NCI-H2171 treated with DMSO at 0.1 percent for 48 hours (cell line): ENCODE measurements around the gene GRM6.
A peak's percentile ranks its signal among the peaks of the same experiment; 100 is the strongest.

Source experiments
- DNase-seq: peaks from one replicate; lab custom pipeline; 2025; lab: John Stamatoyannopoulos, UW

Gene GRM6

DNA sequence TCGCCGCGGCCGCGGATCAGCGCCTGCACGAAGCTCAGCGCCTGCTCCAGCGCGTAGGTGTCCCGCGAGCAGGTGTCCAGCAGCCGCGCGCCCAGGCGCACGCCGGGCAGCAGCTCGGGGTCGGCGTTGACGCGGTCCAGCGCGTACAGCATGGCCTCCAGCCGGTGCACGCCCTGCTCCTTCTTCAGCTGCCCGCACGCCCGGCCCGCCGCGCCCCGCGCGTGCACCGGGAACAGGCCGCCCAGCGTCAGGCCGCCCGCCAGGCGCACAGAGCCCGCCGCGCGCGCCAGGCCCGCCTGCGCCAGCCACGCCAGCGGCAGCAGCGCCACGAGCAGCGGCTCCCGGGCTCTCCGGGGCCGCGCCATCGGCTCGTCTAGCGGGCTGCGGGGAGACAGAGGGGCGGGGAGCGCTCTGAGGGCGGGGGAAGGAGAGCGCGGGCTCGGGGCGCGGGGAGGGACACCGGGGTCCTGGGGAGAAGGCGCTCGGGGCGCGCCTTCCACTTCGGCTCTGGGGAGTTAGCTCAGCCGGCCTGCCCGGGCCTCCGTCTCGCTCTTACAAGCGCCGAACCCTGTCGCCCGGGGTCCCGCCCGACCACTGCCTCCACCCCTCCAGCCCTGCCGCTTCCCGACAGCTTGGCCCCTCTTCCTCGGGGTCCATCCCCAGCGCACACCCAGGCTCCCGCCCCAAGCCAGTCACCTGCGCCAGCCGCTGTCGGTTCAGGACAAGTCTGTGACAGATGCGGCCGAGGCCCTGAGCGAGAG is at the start of gene GRM6:
GRM6 (minus strand) TSS at position 741 of the 761 bp plus-strand sequence; CDS start at position 365, 376 bp downstream.
- no peak for DNase-seq

DNA sequence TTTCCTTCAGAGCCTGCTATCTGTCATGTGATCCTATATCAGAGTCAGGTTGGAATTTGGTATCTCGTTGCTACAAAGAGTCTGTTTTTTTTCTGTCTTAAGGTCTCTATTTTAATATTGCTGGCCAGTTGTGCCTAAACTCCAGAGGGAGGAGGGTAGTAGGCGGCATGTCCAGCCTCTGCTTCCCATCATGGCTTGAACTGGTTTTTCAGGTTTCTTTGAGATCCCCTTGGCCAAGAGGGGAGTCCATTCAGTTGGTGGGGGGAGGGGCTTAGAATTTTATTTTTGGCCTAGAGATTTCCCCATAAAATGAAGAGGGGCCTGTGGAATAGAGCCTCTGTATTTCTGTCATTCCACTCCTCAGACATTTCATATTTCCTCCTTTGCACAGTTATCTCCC is 49.6 kb upstream of the GRM6 start:
- no peak for DNase-seq

DNA sequence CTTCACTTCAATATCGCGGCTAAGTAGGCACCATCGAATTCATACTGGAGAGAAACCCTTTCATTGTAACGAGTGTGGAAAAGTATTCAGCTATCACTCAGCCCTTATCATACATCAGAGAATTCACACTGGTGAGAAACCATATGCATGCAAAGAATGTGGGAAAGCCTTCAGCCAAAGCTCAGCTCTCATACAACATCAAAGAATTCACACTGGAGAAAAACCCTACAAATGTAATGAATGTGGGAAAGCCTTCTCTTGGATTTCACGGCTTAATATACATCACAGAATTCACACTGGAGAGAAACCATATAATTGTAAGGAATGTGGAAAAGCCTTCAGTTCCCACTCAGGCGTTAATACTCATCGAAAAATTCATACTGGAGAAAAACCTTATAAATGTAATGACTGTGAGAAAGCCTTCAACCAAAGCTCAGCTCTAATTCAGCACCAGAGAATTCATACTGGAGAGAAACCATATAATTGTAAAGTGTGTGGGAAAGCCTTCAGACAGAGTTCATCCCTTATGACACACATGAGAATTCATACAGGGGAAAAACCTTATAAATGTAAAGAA is 38.0 kb upstream of the GRM6 start:
- DNase-seq: no peak

DNA sequence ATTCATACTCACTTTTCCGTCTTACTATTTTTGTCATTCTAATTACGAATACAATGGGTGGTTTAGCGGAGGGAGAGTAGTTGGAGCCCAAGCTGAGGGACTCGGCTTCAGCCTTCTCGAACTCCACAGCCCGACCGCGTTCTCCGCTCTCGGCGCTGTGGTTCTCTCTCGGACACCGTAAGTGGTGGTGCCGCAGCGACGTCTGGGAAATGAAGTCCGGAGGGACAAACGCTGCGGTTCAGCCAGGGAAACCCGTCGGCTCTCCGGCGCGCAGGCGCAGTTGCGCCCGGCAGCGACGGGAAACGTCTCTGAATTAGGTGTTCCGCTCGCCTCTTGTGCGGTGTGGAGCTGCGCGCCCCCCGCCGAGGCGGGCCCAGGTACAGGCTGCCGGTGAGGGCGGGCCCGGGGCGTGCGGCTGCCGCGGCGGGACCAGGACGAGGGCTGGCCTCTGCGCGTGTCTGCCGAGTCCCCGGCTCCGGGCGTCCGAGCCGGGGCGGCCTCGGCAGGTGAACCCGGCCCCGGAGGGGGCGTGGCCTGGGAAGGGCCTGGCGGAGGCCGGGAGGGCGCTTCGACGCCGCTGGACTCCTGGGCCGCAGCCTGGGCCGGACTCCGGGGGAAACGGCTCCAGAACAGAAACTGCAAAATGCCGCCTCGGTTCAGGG is 28.5 kb upstream of the GRM6 start, which contains the start of gene ZNF879:
ZNF879 (plus strand) TSS at position 277 of the 662 bp plus-strand sequence. CDS start 1,201 bp downstream, outside the sequence.
- DNase-seq: peak; percentile 77

DNA sequence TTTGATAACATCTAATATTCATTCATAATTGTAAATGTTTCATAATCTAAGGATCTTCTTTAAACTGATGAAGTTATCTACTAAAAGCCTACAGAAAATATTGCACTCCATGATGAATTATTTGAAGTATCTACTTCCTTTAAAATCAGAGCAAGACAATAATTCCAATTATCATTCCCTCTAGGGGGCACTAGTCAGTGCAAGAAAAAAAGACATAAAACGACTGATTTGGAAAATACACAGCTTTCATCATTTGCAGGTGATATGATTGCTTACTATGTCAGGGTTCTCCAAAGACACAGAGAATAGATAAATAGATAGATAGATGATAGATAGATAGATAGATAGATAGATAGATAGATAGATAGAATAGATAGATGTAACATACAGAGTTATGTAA is 13.5 kb upstream of the GRM6 start:
- DNase-seq: no peak

DNA sequence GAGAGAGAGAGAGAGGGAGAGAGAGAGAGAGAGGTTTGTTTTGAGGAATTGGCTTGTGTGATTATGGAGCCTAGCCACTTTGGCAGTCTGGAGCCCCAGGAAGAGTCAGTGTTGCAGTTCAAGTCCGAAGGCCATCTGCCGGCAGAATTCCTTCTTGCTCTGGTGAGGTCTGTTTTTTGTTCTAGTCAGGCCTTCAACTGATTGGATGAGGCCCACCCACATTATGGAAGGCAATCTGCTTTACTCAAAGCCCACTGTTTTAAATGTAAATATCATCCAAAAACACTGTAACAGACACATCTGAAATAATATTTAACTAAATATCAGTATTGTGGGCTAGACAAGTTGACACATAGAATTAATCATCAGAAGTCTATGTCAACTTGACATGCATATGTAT is 11.4 kb upstream of the GRM6 start:
- no peak for DNase-seq

DNA sequence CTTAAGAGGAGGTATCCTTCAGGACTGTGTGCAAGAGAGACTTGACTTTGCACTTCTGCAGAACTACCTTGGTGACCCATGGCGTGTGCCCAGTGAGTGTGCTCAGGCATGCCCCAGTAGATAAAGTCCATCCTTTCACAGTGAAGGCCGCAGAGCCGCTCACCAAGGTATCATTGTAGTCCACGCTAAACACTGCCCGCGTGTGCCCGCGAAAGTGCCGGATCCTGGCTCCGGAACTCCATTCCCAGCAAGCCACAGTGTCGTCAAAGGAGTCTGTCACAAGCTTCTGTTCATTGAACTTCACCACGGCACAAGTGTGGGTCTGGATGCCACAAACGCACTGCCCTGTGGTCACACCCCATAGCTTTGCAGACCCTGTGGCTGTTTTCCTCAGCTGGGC is 3.3 kb upstream of the GRM6 start:
- no peak for DNase-seq

DNA sequence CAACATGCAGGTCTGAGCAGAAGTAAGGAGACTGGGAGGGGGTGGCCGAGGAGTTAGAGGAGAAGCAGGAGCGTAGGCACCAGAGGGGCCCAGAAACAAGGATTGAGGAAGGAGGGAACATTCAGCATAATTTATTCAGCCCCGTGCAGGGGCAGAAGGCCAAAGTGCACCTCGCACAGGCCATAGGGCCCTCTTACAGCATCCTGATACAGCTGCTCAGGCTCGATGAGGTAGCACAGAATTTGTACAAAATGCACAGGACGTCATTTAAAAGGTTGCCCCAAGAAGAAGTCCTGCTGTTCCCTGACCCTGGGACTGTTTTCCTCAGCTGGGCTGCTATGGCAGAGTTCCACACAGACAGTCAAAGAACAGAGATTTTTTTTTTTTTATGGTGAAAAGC is 2.1 kb upstream of the GRM6 start:
- no peak for DNase-seq

DNA sequence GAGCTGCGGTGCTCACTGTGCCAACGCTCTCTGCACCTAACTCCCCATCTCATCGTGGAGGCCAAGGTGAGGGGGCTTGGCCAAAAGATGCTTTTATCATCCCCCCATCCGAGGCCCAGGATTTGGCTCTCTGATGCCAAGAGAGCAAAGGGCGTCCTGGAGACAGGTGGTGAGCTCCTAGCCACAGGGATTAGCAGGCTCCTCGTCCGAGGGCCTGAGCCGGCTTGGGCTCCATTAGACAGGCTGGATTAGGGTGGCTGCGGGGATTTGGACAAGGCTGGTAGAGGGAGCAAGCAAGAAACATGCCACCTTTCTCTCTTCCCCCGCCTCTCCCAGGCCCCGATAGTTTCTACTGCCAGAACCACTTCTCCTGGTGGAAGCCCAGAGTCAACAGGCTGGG is 1.0 kb upstream of the GRM6 start:
- DNase-seq: no peak

DNA sequence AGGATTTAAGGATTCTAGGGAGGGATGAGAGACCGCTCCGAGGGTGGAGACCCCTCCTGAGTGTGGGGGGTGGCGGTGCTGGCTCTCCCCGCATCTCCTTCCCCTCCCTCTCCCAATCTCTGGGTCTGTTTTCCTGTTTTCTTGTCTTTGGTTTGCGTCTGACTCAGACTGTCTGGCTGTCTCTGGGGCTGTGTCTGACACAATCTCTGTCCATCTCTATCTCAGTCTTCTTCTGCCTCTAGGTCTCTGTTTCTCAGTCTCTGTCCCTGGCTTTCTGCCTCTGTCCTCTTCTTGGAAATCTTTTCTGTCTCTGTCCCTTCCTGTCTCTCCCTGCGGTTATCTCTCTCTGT is 196 bp upstream of the GRM6 start:
- DNase-seq: no peak

DNA sequence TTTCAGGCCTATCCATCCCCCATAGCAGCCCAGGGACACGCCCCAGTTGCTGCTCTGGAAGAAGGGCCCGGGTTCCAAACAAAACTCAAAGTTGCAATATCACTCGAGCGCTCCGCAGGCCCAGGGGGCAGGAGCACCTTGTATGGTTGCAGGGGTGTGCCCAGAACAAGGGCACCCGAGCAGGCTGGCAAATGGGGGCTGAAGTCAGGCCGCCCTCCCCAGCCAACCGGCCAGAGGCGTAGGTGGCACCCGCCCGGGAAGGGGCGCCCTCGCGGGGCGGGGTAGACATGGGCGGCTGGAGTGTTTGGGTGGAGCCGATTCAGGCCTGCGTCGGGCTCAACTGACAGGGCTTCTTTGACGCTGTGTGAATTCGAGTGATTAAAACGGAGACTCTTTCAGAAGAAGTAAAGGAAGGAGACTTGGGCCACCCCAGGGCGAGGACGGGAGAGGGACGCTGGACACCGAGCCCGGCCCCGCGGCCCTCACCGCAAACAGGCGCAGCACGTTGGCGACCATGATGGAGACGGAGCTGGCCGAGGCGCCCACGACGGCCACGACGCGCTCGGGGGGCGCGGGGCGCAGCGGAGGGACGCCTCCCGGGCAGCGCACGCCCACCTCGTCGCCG is 1.1 kb downstream of the GRM6 start:
- no peak for DNase-seq

DNA sequence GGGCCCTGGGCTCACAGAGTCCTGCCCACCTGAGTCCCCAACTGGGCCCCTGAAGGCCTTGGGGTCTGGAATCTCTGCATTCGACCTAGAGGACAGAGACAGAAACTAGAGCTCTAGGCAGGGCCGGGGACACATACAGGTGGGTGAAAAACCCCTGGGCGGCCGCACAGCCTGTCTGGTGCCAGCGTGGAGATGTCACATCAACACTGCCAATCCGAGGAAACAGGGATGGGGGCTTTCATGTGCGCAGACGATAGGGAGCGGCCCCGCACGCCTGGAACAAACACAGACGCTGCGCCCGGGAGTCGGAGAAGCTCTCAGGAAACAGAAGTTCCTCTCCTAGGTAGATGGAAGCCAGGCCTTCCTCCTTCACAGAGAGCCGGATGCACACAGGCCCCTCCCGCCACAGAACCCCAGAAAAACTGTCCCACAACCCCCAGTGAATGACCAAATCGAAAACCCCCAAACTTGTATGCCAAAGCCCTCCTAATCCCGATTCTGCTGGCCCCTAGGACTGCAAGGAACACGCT is 1.8 kb downstream of the GRM6 start:
- DNase-seq: no peak

DNA sequence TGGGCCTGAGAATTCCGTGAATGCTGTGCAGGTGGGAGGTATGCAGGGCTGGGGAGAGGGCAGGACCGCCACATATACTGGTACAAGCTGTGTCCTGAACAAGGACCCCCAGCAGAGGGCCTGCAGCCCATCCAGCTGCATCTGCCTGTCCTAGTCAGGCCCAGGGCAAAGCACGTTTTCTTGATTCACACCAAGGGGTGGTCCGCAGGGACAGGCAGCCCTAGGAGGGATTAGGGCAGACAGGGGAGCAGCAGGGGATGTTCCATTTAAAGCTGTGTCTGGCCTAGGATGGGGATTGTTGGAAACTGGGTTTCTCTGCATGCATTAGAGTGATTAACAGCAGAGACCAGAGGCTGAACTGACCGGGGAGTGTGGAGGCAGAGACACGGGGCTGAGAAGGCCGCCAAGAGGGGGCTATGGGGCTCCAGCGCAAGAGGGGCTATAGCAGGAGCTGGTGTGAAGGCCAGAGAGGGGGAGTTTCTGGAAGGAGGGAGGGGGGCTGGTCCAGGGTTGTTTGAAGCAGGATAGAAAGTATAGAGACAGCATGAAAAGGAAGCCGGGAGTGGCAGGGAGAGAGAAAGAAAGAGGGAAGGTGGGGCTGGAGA is 2.7 kb downstream of the GRM6 start:
- no peak for DNase-seq

DNA sequence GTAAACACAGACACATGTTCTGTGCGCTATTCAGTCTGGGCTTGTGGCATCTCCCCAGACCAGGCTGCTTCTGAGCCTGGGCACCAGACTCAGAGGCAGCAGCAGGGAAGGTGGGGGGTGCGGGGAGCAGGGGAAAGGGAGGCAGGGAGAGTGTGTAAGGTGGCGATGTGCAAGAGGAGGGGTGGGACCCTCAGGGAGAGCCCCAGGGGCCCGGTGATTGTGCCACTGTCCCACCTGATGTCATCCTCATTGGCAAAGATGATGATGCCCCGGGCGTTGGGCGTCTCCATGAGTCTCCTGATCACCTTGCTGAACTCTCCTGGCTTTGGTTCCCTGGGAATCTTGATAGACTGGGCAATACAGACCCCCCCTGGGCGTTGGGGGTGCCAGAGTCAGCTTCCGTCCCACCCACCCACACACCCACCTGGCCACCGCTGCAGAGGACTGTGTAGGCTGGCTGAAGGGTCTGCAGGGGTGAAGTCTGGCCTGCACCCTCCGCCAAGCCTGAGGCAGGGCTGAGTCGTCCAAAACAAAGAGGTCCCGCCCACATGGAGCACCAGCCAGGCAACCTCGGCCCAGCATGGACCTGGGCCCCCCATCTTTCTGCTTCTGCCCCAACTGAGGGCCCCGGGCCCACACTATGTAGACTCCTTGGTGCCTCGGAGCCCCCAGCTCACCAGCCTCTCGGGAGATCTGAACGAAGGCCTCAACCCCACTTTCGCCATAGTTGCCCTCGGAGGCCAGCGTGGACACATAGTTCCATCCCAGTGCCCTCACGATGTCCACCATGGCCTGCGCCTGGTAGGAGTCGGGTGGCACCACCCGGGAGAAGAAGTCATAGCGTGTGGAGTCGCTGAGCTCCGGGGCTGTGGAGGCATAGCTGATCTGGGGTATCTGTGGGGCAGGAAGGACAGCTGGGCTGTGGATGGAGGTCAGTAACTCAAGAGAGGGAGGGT is 3.7 kb downstream of the GRM6 start:
- DNase-seq: no peak

DNA sequence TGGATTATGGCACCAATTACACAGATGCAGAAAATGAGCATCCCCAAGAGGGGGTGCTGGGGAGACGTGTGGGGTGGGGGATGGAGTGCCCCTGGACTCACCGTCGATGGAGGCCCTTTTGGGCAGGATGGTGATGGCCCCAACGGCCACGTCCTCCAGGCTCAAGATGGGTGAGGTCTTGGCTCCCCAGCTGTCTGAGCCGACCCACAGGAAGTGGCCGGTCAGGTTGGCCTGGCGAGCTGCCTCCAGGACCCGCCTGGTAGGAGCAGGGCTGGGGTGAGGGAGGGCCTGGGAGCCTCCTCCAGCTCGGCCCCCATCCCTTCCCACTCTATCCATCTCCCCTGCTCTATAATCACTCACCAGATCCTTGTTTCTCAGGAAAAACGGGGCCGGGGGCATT is 4.6 kb downstream of the GRM6 start:
- DNase-seq: no peak

DNA sequence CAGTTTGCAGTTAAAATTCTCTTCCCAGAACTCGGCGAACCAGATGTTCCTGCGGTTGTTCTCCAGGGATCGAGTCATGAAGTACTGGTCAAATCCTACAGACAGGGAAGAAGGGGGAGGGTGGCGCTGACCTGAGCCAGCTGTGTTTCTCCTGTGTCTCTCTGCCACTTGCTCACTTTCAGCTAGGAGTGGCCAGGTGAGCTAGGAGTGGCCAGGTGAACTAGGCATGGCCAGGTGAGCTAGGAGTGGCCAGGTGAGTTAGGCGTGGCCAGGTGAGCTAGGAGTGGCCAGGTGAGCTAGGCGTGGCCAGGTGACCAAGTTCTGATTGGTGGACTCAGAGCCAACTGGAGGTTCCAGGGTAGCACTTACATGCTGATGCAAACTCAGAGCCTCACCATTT is 5.8 kb downstream of the GRM6 start:
- no peak for DNase-seq

DNA sequence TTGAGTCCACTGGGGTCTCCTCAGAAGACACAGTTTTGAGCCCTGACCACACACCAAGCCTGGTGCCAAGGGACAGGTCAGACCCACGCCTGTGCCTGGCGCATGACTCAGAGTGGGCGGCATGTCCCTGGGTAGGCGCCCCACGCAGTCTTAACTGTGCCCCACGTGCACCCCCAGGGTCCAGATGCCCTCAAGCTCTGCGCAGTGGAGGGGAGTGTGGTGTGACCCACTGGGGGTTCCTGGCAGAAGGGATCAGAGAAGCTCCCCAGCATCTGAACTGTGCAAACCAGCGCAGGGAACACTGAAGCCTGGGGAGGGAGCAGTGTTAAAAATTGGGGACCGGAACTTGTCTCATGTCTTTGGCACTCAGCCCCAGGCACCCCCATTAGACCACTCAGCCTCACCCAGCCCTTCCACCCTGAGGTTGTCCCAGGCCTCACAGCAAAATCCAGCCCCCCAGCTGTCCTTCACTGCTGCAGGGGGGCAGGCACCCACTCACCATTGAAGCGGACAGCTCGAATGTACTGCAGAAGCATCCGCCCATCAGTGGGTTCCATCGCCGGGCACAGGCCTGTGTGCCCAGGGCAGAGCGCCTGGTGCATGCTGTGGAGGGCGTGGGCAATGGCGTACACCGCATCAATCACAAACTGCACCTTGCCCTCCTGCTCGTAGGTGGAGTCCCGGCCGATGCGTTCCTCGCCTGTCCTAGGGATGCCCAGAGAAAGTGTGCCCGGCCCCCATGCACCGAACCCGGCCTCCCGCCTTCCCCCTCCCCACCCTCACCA is 6.5 kb downstream of the GRM6 start:
- DNase-seq: no peak

DNA sequence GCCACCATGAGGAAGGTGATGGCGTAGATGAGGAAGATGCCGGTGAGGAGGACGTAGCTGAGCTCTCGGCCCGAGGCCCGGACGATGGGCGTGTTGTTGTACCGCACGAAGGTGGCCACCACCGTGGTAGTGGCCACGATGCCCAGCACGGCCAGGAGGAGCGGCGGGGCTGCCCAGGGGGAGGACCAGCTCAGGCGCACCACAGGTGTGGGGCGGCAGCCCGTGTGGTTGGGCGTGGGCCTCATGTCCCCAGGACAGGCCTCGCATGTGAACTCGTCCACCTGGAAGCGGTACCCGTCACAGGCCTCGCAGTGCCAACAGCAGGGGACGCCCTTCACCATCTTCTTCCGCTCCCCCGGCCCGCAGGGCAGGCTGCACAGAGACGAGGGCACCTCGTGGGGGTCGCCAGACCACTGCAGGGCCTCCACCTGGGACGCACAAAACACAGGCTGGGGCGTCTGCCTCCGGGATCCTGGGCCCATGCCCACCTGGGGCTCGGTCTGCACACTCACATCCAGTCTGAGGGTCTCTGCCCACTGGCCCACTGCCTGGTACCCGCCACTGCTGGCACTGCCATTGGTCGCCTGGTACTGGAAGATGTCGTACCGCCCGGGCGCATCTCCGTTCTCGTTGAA is 8.7 kb downstream of the GRM6 start:
- DNase-seq: no peak

DNA sequence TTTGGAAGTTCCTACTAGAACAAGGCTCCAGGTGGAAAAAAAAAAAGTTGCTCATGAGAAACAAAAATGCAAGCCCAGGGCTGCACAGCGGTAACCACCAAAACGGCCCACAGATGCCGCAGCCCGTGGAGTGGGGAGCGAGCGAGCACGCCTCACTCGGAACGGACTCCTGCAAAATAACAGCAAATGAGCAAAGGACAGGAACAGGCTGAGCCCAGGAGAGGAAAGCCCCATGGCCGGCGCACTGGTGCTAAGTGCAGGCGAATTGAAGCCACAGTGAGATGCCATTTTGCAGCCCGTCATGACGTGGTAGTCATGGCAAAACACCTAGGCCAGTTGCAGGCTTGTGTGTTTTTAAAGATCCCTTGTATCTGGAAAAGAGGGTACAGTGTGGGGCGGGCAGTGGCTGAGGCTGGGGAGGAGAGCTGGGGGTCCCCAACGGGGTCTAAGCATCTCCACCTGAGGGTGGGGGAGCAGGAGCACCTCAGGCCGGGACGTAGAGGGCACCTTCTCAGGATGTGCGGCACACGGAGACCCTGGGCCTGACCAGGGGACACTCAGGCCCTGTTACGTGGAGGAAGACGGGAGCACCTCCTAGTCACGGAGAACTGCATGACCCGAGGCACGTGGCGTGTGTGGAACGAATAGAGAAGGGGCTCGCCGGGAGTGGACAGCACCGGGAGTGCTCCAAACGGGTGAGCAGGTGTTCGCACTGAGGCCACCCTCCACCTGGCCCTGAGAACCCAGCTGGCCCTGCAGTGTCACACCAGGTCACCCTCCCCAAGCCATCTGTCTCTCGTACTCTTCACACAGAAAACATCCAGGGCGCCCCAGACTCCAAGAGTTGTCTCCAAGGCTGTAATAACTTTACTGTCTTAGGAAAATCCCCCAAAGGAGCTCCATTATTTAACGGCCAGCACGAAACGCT is 10.7 kb downstream of the GRM6 start:
- no peak for DNase-seq
